Measurements from ENCODE around the gene ADGRG2. TPM values are rescaled to one million over a fixed set of nuclear protein-coding genes. Genes with fewer than 3 reads are reported as not detected.

ADGRG2 gene
- total and polyA plus RNA-seq, 5 donors from 2014 or later, result not detected

- no peak for DNase-seq
- H3K9me3 ChIP-seq (ENCODE audit: control insufficient read depth in 2 of 2, low read length in 2 of 2), result no peaks in the 10 kb centered on the region
- H3K27me3 ChIP-seq (ENCODE audit: control insufficient read depth, insufficient read depth, low read length), result no peaks in the 10 kb centered on the region
- no peak overlapping the region for H3K27ac ChIP-seq (ENCODE audit: insufficient read depth, low read length, poor library complexity, severe bottlenecking)
- Mint-ChIP-seq H3K36me3 (no peaks in the 10 kb centered on the region), H3K27ac (no peak overlapping the region), H3K4me1 (no peaks in the 10 kb centered on the region), H3K4me3 (no peak overlapping the region), H3K27me3 (no peaks in the 10 kb centered on the region), H3K9me3 (peaks cover 0 to 4% (median 0%) of the 10 kb centered on the region in 7 donors)
- no peaks in the 10 kb centered on the region for H3K4me1 ChIP-seq (ENCODE audit: control insufficient read depth, insufficient read depth, low read length, poor library complexity, severe bottlenecking)
- no peak overlapping the region for H3K4me3 ChIP-seq (ENCODE audit: low read depth, low read length)
- H3K36me3 ChIP-seq (ENCODE audit: control insufficient read depth, insufficient read depth, low read length), result no peaks in the 10 kb centered on the region
- ATAC-seq (ENCODE audit: low read depth in 2 of 2), result no peak
Measured at GRCh38 chrX:19057856-19058255, 64.4 kb downstream of the ADGRG2 start.

GRCh38 chrX:19049110-19049509 is 73.2 kb downstream of the ADGRG2 start:
- Histone ChIP-seq H3K27ac (ENCODE audit: insufficient read depth, low read length, poor library complexity, severe bottlenecking) (no peak overlapping the region), H3K36me3 (ENCODE audit: control insufficient read depth, insufficient read depth, low read length) (no peaks in the 10 kb centered on the region), H3K9me3 (ENCODE audit: control insufficient read depth in 2 of 2, low read length in 2 of 2) (no peaks in the 10 kb centered on the region), H3K4me1 (ENCODE audit: control insufficient read depth, insufficient read depth, low read length, poor library complexity, severe bottlenecking) (no peaks in the 10 kb centered on the region), H3K4me3 (ENCODE audit: low read depth, low read length) (no peak overlapping the region), H3K27me3 (ENCODE audit: control insufficient read depth, insufficient read depth, low read length) (no peaks in the 10 kb centered on the region)
- no peak overlapping the region for H3K27ac Mint-ChIP-seq
- H3K9me3 Mint-ChIP-seq, result peaks cover 0 to 2% (median 0%) of the 10 kb centered on the region in 7 donors
- no peaks in the 10 kb centered on the region for H3K27me3 Mint-ChIP-seq
- H3K4me1 Mint-ChIP-seq, result no peaks in the 10 kb centered on the region
- no peak overlapping the region for H3K4me3 Mint-ChIP-seq
- ATAC-seq (ENCODE audit: low read depth in 2 of 2), result no peak
- H3K36me3 Mint-ChIP-seq, result no peaks in the 10 kb centered on the region
- no peak for DNase-seq

GRCh38 chrX:19046343-19047215 is 75.7 kb downstream of the ADGRG2 start:
- no peaks in the 10 kb centered on the region for H3K4me1 ChIP-seq (ENCODE audit: control insufficient read depth, insufficient read depth, low read length, poor library complexity, severe bottlenecking)
- H3K36me3 ChIP-seq (ENCODE audit: control insufficient read depth, insufficient read depth, low read length), result no peaks in the 10 kb centered on the region
- Mint-ChIP-seq H3K4me3 (no peak overlapping the region), H3K36me3 (no peaks in the 10 kb centered on the region), H3K4me1 (no peaks in the 10 kb centered on the region), H3K27ac (no peak overlapping the region), H3K9me3 (peaks cover 0 to 2% (median 0%) of the 10 kb centered on the region in 7 donors), H3K27me3 (no peaks in the 10 kb centered on the region)
- H3K4me3 ChIP-seq (ENCODE audit: low read depth, low read length), result no peak overlapping the region
- no peak overlapping the region for H3K27ac ChIP-seq (ENCODE audit: insufficient read depth, low read length, poor library complexity, severe bottlenecking)
- DNase-seq (no peak), ATAC-seq (ENCODE audit: low read depth in 2 of 2) (no peak)
- H3K27me3 ChIP-seq (ENCODE audit: control insufficient read depth, insufficient read depth, low read length), result no peaks in the 10 kb centered on the region
- no peaks in the 10 kb centered on the region for H3K9me3 ChIP-seq (ENCODE audit: control insufficient read depth in 2 of 2, low read length in 2 of 2)

GRCh38 chrX:19040373-19040772 is 81.9 kb downstream of the ADGRG2 start:
- Mint-ChIP-seq H3K4me3 (no peak overlapping the region), H3K4me1 (no peaks in the 10 kb centered on the region), H3K27ac (no peak overlapping the region), H3K27me3 (no peaks in the 10 kb centered on the region), H3K36me3 (no peaks in the 10 kb centered on the region), H3K9me3 (no peaks in the 10 kb centered on the region)
- H3K36me3 ChIP-seq (ENCODE audit: control insufficient read depth, insufficient read depth, low read length), result no peaks in the 10 kb centered on the region
- DNase-seq (peak in 1 of 3 donors; percentile 2), ATAC-seq (ENCODE audit: low read depth in 2 of 2) (no peak)
- no peaks in the 10 kb centered on the region for H3K27me3 ChIP-seq (ENCODE audit: control insufficient read depth, insufficient read depth, low read length)
- H3K9me3 ChIP-seq (ENCODE audit: control insufficient read depth in 2 of 2, low read length in 2 of 2), result no peaks in the 10 kb centered on the region
- H3K4me3 ChIP-seq (ENCODE audit: low read depth, low read length), result no peak overlapping the region
- H3K27ac ChIP-seq (ENCODE audit: insufficient read depth, low read length, poor library complexity, severe bottlenecking), result no peak overlapping the region
- H3K4me1 ChIP-seq (ENCODE audit: control insufficient read depth, insufficient read depth, low read length, poor library complexity, severe bottlenecking), result no peaks in the 10 kb centered on the region

- Histone ChIP-seq H3K4me1 (ENCODE audit: control insufficient read depth, insufficient read depth, low read length, poor library complexity, severe bottlenecking) (no peaks in the 10 kb centered on the region), H3K36me3 (ENCODE audit: control insufficient read depth, insufficient read depth, low read length) (no peaks in the 10 kb centered on the region), H3K4me3 (ENCODE audit: low read depth, low read length) (no peak overlapping the region), H3K9me3 (ENCODE audit: control insufficient read depth in 2 of 2, low read length in 2 of 2) (no peaks in the 10 kb centered on the region), H3K27ac (ENCODE audit: insufficient read depth, low read length, poor library complexity, severe bottlenecking) (no peak overlapping the region), H3K27me3 (ENCODE audit: control insufficient read depth, insufficient read depth, low read length) (no peaks in the 10 kb centered on the region)
- Mint-ChIP-seq H3K4me3 (no peak overlapping the region), H3K4me1 (no peaks in the 10 kb centered on the region), H3K9me3 (peaks cover 0 to 2% (median 0%) of the 10 kb centered on the region in 7 donors), H3K27me3 (no peaks in the 10 kb centered on the region), H3K27ac (no peak overlapping the region), H3K36me3 (no peaks in the 10 kb centered on the region)
- no peak for ATAC-seq (ENCODE audit: low read depth in 2 of 2)
- no peak for DNase-seq
Measured at GRCh38 chrX:19034025-19034424, 88.2 kb downstream of the ADGRG2 start.

GRCh38 chrX:19030805-19031204 is 91.5 kb downstream of the ADGRG2 start:
- DNase-seq (no peak), ATAC-seq (ENCODE audit: low read depth in 2 of 2) (no peak)
- no peak overlapping the region for H3K4me3 Mint-ChIP-seq
- H3K27ac Mint-ChIP-seq, result no peak overlapping the region
- no peaks in the 10 kb centered on the region for H3K36me3 Mint-ChIP-seq
- H3K4me3 ChIP-seq (ENCODE audit: low read depth, low read length), result no peak overlapping the region
- no peaks in the 10 kb centered on the region for H3K27me3 ChIP-seq (ENCODE audit: control insufficient read depth, insufficient read depth, low read length)
- H3K27ac ChIP-seq (ENCODE audit: insufficient read depth, low read length, poor library complexity, severe bottlenecking), result no peak overlapping the region
- H3K4me1 Mint-ChIP-seq, result no peaks in the 10 kb centered on the region
- peaks cover 0 to 2% (median 0%) of the 10 kb centered on the region in 7 donors for H3K9me3 Mint-ChIP-seq
- no peaks in the 10 kb centered on the region for H3K9me3 ChIP-seq (ENCODE audit: control insufficient read depth in 2 of 2, low read length in 2 of 2)
- H3K36me3 ChIP-seq (ENCODE audit: control insufficient read depth, insufficient read depth, low read length), result no peaks in the 10 kb centered on the region
- no peaks in the 10 kb centered on the region for H3K4me1 ChIP-seq (ENCODE audit: control insufficient read depth, insufficient read depth, low read length, poor library complexity, severe bottlenecking)
- no peaks in the 10 kb centered on the region for H3K27me3 Mint-ChIP-seq

GRCh38 chrX:19028560-19028959 is 93.7 kb downstream of the ADGRG2 start:
- H3K4me3 ChIP-seq (ENCODE audit: low read depth, low read length), result no peak overlapping the region
- H3K4me3 Mint-ChIP-seq, result no peak overlapping the region
- H3K36me3 Mint-ChIP-seq, result no peaks in the 10 kb centered on the region
- no peaks in the 10 kb centered on the region for H3K27me3 Mint-ChIP-seq
- H3K4me1 ChIP-seq (ENCODE audit: control insufficient read depth, insufficient read depth, low read length, poor library complexity, severe bottlenecking), result no peaks in the 10 kb centered on the region
- ATAC-seq (ENCODE audit: low read depth in 2 of 2), result no peak
- DNase-seq, result no peak
- H3K27me3 ChIP-seq (ENCODE audit: control insufficient read depth, insufficient read depth, low read length), result no peaks in the 10 kb centered on the region
- H3K27ac Mint-ChIP-seq, result no peak overlapping the region
- peaks cover 0 to 2% (median 0%) of the 10 kb centered on the region in 7 donors for H3K9me3 Mint-ChIP-seq
- no peaks in the 10 kb centered on the region for H3K4me1 Mint-ChIP-seq
- no peaks in the 10 kb centered on the region for H3K36me3 ChIP-seq (ENCODE audit: control insufficient read depth, insufficient read depth, low read length)
- no peak overlapping the region for H3K27ac ChIP-seq (ENCODE audit: insufficient read depth, low read length, poor library complexity, severe bottlenecking)
- no peaks in the 10 kb centered on the region for H3K9me3 ChIP-seq (ENCODE audit: control insufficient read depth in 2 of 2, low read length in 2 of 2)

GRCh38 chrX:19024366-19024765 is 97.9 kb downstream of the ADGRG2 start:
- H3K9me3 ChIP-seq (ENCODE audit: control insufficient read depth in 2 of 2, low read length in 2 of 2), result no peaks in the 10 kb centered on the region
- no peaks in the 10 kb centered on the region for H3K4me1 ChIP-seq (ENCODE audit: control insufficient read depth, insufficient read depth, low read length, poor library complexity, severe bottlenecking)
- no peaks in the 10 kb centered on the region for H3K36me3 Mint-ChIP-seq
- H3K4me3 Mint-ChIP-seq, result no peak overlapping the region
- H3K4me3 ChIP-seq (ENCODE audit: low read depth, low read length), result no peak overlapping the region
- no peaks in the 10 kb centered on the region for H3K27me3 Mint-ChIP-seq
- no peaks in the 10 kb centered on the region for H3K4me1 Mint-ChIP-seq
- no peaks in the 10 kb centered on the region for H3K36me3 ChIP-seq (ENCODE audit: control insufficient read depth, insufficient read depth, low read length)
- no peaks in the 10 kb centered on the region for H3K27me3 ChIP-seq (ENCODE audit: control insufficient read depth, insufficient read depth, low read length)
- peak overlapping the region in 1 of 3 donors; percentile 12 for H3K27ac Mint-ChIP-seq
- H3K27ac ChIP-seq (ENCODE audit: insufficient read depth, low read length, poor library complexity, severe bottlenecking), result no peak overlapping the region
- DNase-seq (no peak), ATAC-seq (ENCODE audit: low read depth in 2 of 2) (no peak)
- H3K9me3 Mint-ChIP-seq, result peaks cover 0 to 3% (median 0%) of the 10 kb centered on the region in 7 donors
